Choroid plexus epithelial cell (primary cell): ENCODE measurements around the gene ELMOD2.

Source experiments
- DNase-seq: peaks from one replicate; pipeline ENCODE4 v3.0.0-alpha.2; 2010; ENCODE audit warnings: low read depth
- H3K4me3 ChIP-seq: 2 replicates; pipeline ENCODE4 v1.5.1; 2011; ENCODE audit warnings: low read depth, mild to moderate bottlenecking, control low read depth, low read length, moderate library complexity
- TF ChIP-seq, protein P1 (sequence below): conservative IDR thresholded peaks from 2 replicates; pipeline ENCODE4 v1.5.1; 2011; ENCODE audit warnings: low read depth, mild to moderate bottlenecking, control low read depth, inconsistent platforms, low read length, moderate library complexity

The ELMOD2 gene, protein sequence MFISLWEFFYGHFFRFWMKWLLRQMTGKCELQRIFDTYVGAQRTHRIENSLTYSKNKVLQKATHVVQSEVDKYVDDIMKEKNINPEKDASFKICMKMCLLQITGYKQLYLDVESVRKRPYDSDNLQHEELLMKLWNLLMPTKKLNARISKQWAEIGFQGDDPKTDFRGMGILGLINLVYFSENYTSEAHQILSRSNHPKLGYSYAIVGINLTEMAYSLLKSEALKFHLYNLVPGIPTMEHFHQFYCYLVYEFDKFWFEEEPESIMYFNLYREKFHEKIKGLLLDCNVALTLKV

DNA sequence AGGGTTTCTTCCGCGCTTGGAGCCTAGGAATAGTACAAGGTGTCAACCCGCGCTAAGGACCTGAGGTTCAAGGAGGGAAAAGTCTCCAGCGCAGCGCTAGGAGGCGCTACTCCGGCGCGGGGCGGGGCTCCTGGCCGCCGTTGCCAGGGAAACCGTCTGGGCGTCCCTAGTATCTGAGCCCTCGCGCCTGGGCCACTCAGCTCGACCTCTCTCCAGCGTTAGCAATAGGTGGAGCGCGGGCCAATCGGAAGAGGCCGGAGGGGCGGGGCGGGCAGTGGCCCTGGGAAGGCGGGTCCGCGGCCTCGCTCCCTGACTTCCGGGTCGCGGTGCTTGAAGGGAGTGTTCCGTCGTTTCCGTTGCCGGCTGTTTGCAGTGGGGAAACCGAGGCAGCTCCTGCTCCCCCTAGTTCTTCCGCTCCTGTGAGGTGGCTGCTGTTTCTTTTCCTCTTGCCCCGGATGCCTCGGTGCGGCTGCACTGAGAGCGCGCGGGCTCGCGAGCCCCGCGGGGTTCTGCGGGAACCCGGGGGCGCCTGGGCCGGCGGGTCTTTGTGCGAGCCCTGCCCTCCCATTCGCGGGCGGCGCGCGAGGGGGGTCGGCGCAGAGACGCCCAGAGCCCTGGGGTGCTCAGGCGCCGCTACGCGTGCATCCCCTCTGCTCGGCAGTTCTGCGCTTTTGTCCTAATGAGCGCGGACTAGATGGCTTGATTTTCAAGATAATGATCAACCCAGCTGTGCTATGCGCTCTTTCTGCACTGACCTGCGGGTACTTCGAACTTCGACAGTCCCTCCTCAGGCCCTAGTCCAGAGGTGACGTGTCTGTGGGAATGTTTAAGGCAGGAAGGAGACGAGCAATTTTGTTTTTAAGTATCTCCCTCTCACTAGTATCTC, at the start of gene ELMOD2:
TSS of gene ELMOD2 (plus strand) at position 312 of the 886 bp plus-strand sequence. CDS start 1,261 bp downstream, outside the sequence.
- TF ChIP-seq, protein P1, sequence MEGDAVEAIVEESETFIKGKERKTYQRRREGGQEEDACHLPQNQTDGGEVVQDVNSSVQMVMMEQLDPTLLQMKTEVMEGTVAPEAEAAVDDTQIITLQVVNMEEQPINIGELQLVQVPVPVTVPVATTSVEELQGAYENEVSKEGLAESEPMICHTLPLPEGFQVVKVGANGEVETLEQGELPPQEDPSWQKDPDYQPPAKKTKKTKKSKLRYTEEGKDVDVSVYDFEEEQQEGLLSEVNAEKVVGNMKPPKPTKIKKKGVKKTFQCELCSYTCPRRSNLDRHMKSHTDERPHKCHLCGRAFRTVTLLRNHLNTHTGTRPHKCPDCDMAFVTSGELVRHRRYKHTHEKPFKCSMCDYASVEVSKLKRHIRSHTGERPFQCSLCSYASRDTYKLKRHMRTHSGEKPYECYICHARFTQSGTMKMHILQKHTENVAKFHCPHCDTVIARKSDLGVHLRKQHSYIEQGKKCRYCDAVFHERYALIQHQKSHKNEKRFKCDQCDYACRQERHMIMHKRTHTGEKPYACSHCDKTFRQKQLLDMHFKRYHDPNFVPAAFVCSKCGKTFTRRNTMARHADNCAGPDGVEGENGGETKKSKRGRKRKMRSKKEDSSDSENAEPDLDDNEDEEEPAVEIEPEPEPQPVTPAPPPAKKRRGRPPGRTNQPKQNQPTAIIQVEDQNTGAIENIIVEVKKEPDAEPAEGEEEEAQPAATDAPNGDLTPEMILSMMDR: peak; percentile 93
- H3K4me3 ChIP-seq: peak within 1 kb of the TSS; percentile 79
- peak; percentile 99 for DNase-seq

DNA sequence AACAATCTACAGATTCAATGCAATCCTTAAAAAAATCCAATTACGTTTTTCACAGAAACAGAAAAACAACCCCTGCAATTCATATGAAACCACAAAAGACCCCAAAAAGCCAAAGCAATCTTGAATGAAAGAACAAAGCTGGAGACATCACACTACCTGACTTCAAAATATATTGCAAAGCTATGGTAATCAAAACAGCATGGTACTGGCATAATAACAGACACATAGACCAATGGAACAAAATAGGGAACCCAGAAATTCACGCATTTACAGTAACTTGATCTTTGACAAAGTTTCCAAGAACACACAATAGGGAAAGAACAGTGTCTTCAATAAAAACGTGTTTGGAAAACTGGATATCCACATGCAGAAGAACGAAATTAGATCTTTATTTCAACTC, 40.5 kb upstream of the ELMOD2 start:
- DNase-seq: no peak
- TF ChIP-seq, protein P1: no peak
- no peak overlapping the region for H3K4me3 ChIP-seq

DNA sequence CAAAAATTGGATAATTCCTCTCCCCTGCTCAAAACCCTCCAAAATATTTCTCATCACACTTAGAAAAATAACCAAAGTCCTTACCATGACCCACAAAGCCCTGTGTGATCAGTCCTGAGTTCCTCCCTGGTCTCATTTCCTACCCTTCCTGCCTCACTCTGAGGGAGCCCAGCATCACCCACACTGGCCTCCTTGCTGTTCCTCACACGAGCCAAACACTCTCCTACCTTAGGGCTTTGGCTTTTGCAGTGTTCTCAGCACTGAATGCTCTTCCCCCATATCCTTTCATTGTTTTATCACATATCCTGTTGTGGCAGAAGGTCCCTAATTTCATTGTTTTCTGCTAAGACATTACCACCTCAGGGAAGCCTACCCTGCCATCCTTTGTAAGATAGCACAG, 38.0 kb upstream of the ELMOD2 start:
- DNase-seq: no peak
- no peak overlapping the region for H3K4me3 ChIP-seq
- TF ChIP-seq, protein P1: no peak

DNA sequence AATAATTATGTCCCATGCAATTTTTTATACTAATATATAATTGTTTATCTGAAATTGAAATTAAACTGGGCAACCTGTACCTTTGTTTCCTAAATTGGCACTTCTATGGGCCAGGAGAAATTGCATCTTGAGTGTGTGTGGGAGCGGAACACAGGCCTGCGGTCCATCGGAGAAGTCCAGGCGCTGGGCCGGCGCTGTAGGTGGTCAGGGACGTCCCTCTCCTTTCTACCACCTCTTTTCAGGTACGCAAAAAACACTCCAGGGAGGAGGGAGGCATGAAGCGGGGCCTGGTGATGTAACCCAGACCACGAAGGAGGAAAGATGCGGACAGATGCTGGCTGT, 26.6 kb upstream of the ELMOD2 start:
- TF ChIP-seq, protein P1: no peak
- H3K4me3 ChIP-seq: no peak overlapping the region
- no peak for DNase-seq

DNA sequence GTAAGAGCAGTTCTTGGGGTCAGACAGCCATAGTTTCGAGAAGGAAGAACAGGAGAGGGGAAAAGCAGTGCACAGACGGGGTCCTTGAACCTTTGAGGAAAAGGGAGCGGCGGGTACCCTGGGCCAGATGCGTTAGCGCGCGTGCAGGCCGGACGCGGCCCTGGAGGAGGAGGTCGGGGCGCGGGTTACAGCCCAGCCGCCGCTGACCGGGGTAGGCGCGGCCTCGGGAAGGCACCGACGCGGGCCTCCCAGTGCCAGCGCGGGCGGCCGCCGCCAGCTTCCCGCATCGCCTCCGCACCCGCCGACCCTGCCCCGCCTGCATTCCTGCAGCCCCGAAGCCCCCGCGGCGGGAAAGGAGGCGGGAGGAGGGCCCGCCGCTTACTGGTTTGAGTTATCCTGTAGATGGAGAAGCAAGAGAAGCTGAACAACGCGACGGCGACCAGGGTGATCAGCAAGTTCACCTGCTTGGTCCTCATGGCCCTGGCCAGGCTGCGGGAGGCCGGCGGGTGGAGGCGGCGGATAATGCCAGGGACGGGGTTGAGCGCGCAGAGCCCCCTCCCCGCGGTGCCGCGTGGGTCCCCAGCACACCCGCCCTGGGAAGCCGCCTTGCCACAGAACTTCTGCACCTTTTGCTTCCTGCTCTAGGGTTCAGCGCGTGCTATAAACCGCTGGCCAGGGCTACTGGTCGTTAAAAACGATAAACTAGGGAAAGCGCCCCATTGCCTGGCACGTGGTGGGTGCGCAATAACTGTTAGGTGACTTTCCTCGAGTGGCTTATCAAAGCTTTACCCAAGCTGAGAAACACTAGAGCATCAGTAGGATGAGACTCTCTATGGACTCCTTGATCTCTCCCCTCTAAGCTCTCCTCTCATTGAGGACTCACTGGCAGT, 26.0 kb upstream of the ELMOD2 start, which contains the start of gene MGAT4D:
TSS of gene MGAT4D (minus strand) at position 547 of the 890 bp plus-strand sequence. CDS start at position 476, 71 bp downstream.
- DNase-seq: no peak
- TF ChIP-seq, protein P1: no peak
- no peak within 1 kb of the TSS for H3K4me3 ChIP-seq

DNA sequence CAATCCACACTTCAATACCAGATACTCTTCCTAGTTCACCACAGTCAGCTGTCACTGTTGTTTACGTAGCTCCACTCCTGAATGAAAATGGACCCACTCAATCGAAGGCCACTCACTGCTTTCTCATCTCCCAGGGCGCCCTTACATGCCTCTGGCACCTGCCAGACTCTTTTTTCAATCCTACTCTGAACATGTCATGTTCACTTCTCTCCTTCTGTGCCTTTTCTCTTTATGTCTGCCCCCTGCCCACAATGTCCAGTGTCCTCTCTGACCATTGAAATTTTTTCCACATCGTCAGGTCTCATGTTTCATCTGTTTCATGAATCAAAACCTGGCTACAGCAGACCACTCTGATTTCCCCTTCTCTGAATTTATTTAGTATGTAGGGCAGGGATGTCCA, 24.6 kb upstream of the ELMOD2 start:
- DNase-seq: no peak
- no peak overlapping the region for H3K4me3 ChIP-seq
- TF ChIP-seq, protein P1: no peak
